Immature natural killer cell (primary cell): Measurements from ENCODE around the gene P2RX4. TPM values are rescaled to one million over a fixed set of nuclear protein-coding genes. Genes with fewer than 3 reads are reported as not detected.
A peak's percentile ranks its signal among the peaks of the same experiment; 100 is the strongest.
"Not testable (repeated sequence)": the region's sequence is repeated elsewhere in the genome, so short reads cannot be mapped to it uniquely, and the experiment has no call there.

ENCODE experiments used
- DNase-seq, 3 donors: peaks; one replicate each; pipeline ENCODE4 v3.0.0; 2022; ENCODE audit warnings: mixed read lengths in 1 of 3
- H3K27ac Mint-ChIP-seq, 6 donors: one replicate each; pipeline ENCODE4 v1.8.0; 2020; ENCODE audit warnings: mixed read lengths in 6 of 6, mild to moderate bottlenecking in 5 of 6, inconsistent platforms in 4 of 6, moderate library complexity in 3 of 6
- H3K27me3 Mint-ChIP-seq, 3 donors: one replicate each; pipeline ENCODE4 v1.8.0; 2020 to 2021; ENCODE audit warnings: low read depth in 3 of 3, mild to moderate bottlenecking in 3 of 3, mixed read lengths in 3 of 3, moderate library complexity in 3 of 3, inconsistent platforms in 1 of 3
- H3K36me3 Mint-ChIP-seq, 3 donors: one replicate each; pipeline ENCODE4 v1.8.0; 2020; ENCODE audit warnings: mixed read lengths in 3 of 3, inconsistent platforms in 2 of 3, mild to moderate bottlenecking in 2 of 3
- H3K4me1 Mint-ChIP-seq, 2 donors: one replicate each; pipeline ENCODE4 v1.8.0; 2020; ENCODE audit warnings: inconsistent platforms in 2 of 2, mild to moderate bottlenecking in 2 of 2, mixed read lengths in 2 of 2, moderate library complexity in 1 of 2
- H3K4me3 Mint-ChIP-seq, 5 donors: one replicate each; pipeline ENCODE4 v1.8.0; 2020; ENCODE audit warnings: mild to moderate bottlenecking in 5 of 5, mixed read lengths in 5 of 5, inconsistent platforms in 3 of 5, moderate library complexity in 3 of 5
- H3K9me3 Mint-ChIP-seq, 6 donors: one replicate each; pipeline ENCODE4 v1.8.0; 2020; ENCODE audit warnings: mild to moderate bottlenecking in 6 of 6, mixed read lengths in 6 of 6, inconsistent platforms in 4 of 6, moderate library complexity in 3 of 6
- polyA plus RNA-seq, 3 donors: library from polyadenylated mRNA; unstranded; fragments of 300-500 nt; fragmentation: Illumina TruSeq; gene quantifications; one replicate each; pipeline ENCODE4 v1.2.3, GENCODE V29; 2021

P2RX4 gene
- polyA plus RNA-seq, 3 donors from 2014 or later: 38.2 to 49.0 (median 47.7) TPM

DNA sequence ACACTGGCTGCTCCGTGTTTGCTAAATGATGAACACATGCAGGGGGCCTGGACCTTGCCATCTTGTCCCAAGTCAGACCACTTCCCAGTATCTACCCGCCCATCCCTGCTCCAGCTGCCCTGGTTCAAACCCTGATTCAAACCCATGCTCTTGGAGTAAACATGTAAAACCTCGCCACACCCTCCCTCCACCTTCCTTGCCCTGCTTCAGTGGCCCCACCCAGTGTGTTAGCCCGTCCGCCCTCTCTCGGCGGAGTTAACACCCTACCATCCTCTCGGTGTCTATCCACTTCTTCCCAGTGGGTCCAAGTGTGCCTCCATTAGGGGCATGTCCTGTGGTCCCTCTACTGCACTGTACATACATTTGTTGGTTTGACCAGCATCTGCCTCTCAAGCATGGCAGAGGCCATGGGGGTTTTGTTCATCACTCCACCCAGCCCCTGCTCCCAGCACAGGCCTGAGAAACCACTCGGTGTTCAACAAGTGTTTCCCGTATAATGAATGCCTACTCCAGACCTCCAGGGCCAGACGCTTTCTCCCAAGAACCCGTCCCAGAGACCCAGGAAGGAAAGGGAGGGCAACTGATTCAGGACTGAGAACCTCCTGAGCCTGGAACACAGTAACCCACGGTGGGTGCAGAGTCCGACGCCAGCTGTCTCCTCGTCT lies 37.1 kb downstream of the P2RX4 start:
- peaks cover 8 to 24% (median 19%) of the 10 kb centered on the region in 3 donors for H3K36me3 Mint-ChIP-seq
- no peak for DNase-seq
- H3K9me3 Mint-ChIP-seq: no peaks in the 10 kb centered on the region
- no peak overlapping the region for H3K4me3 Mint-ChIP-seq
- peak overlapping the region in 1 of 6 donors; percentile 15 for H3K27ac Mint-ChIP-seq
- no peaks in the 10 kb centered on the region for H3K4me1 Mint-ChIP-seq
- no peaks in the 10 kb centered on the region for H3K27me3 Mint-ChIP-seq

DNA sequence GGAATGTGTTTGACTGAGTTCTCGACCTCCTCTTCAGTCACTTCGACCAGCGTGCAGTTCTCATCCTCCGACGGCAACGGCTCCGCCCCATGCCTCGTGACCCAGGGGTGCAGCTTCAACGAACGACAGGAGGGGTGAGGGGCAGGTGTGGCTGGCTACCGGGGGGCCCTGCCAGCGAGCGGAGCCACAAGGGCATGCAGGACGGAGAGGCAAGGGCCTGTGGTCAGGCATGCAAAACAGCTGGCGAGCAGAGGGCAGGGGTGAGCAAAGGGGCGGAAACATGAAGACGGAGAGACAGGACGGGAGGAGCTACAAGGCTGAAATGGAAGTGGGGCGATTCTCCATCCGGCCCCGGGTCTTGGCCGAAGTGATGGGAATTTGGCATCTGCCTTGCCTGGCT lies 38.7 kb downstream of the P2RX4 start:
- Mint-ChIP-seq H3K36me3 (peaks cover 18 to 35% (median 26%) of the 10 kb centered on the region in 3 donors), H3K4me3 (no peak overlapping the region), H3K27me3 (no peaks in the 10 kb centered on the region), H3K9me3 (no peaks in the 10 kb centered on the region), H3K4me1 (no peaks in the 10 kb centered on the region), H3K27ac (no peak overlapping the region)
- DNase-seq: no peak

DNA sequence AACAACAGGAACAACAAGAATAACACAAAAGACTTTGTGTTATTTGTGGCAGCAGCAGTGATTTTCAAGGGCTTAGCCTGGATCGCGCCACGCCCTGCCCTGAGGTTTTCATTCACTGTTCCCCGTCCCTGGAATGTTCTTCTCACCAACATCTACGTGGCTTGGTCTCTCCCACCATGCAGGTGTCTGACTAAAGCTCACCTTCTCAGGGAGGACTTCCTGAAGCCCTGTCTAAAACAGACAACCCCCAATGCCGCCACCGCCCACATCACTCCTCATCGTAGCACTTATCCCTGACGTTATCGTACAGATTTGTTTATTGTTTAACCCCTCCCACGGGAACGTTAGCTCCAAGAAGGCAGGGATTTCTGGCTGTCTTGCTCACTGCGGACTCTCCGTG lies 40.4 kb downstream of the P2RX4 start:
- Mint-ChIP-seq H3K36me3 (peaks cover 22 to 36% (median 26%) of the 10 kb centered on the region in 3 donors), H3K4me3 (no peak overlapping the region), H3K27ac (no peak overlapping the region), H3K4me1 (no peaks in the 10 kb centered on the region), H3K9me3 (no peaks in the 10 kb centered on the region), H3K27me3 (no peaks in the 10 kb centered on the region)
- DNase-seq: no peak

DNA sequence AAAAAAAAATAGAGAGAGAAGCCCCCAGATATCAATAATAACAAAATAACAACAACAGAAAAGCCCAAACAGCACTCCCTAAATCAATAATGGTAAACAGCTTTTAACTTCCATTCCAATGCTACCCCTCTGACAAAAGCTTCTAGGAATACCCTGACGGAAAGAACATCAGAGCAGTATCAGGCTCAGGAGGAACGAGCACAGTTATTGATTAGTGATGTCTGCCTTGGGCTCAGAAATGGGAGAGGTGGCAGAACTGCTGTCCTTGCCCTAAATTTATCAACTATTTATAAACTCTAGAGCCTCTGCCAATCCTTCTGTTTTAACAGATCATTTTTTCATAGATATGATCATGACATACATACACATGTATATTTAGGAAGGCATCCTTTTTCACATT lies 41.9 kb downstream of the P2RX4 start:
- Mint-ChIP-seq H3K36me3 (peaks cover 25 to 45% (median 26%) of the 10 kb centered on the region in 3 donors), H3K27ac (peak overlapping the region in 1 of 6 donors; percentile 8)
- DNase-seq: no peak

DNA sequence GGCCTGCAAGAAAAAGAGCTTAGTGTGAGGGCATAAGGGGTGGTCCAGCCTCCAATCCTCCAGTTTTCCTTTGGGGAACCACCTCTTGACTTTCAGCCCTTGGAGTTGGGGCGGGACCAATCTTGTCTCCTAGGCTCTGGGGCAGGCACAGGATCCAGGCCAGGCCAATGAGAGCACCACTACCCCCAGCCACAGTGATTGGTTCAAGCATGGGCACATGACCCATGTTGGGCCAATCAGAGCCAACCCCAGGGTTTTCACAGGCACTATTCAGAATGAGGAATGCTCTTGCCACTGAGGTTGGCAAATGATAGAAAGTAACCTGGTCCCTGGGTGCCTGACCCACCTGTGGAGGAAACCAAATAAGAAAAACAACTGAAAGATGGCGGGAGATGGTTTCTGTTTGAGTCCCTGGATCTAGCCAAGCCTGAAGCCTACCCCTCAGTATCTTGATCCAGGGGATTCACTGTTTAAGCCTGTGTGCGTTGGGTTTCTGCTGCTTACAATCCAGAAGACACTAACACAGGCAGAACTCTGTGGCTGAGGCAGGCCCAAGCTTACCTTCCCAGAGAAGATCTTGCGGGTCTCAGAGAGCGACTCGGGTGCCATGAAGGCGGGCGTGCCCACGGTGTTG lies 42.9 kb downstream of the P2RX4 start:
- peak overlapping the region in 1 of 6 donors; percentile 22 for H3K27ac Mint-ChIP-seq

More for the DNA sequence above, 41.9 kb downstream of the P2RX4 start:
- H3K4me3 Mint-ChIP-seq: no peak overlapping the region
- H3K9me3 Mint-ChIP-seq: no peaks in the 10 kb centered on the region
- no peaks in the 10 kb centered on the region for H3K4me1 Mint-ChIP-seq
- H3K27me3 Mint-ChIP-seq: no peaks in the 10 kb centered on the region

DNA sequence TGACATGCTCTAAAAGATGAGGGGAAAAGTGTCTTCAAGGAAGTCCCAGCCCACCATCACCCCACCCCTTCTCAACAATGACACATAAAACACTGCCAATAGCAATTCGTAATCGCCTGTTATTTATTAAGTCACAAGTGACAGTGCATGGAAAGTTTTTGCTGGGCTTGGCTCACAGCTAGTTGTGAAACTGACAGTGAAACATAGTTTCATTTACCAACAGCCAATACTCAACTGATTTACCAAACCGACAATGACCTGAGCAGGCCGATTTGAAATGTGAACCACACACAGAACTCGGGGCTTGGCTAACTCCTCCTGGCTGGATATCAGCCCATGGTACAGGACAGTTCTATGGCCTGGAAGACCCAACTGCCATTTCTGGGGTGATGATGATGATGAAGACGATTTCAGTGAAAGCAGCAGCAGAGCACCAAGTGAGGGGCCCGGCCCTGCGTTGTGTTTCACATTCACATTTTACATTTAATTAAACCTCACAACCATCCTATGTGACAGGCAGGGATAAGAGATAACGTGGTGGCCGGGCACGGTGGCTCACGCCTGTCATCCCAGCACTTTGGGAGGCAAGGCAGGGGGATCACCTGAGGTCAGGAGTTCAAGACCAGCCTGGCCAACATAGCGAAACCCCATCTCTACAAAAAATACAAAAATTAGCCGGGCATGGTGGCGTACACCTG lies 43.9 kb downstream of the P2RX4 start:
- Mint-ChIP-seq H3K9me3 (no peaks in the 10 kb centered on the region), H3K4me3 (no peak overlapping the region), H3K36me3 (peaks cover 22 to 39% (median 25%) of the 10 kb centered on the region in 3 donors), H3K27ac (peak overlapping the region in 1 of 6 donors; percentile 55), H3K27me3 (no peaks in the 10 kb centered on the region), H3K4me1 (no peaks in the 10 kb centered on the region)
- DNase-seq: no peak

More for the DNA sequence above, 42.9 kb downstream of the P2RX4 start:
- H3K4me1 Mint-ChIP-seq: no peaks in the 10 kb centered on the region
- no peaks in the 10 kb centered on the region for H3K27me3 Mint-ChIP-seq
- no peak for DNase-seq
- H3K4me3 Mint-ChIP-seq: no peak overlapping the region
- peaks cover 22 to 40% (median 25%) of the 10 kb centered on the region in 3 donors for H3K36me3 Mint-ChIP-seq
- no peaks in the 10 kb centered on the region for H3K9me3 Mint-ChIP-seq

DNA sequence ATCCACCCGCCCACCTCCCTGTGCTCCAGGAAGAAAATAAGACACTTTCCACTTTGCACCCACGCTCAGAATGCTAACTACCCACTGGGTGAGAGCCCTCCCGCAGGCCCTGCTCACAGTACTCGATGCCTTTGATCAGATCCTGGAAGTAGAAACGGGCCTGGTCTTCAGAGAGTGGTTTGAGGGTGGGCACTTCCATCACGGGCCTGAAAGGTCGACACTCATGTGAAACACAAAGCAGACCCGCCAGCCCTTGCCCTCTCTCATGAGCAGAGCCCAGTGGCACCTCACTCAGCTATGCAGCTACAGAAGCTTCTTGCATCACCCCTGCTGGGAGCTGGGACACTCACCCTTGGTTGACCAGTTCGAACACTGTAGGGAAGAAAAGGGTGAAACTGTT lies 45.5 kb downstream of the P2RX4 start:
- Mint-ChIP-seq H3K4me3 (no peak overlapping the region), H3K36me3 (peaks cover 21 to 39% (median 26%) of the 10 kb centered on the region in 3 donors), H3K27ac (peak overlapping the region in 2 of 6 donors; percentile 19 to 56), H3K9me3 (no peaks in the 10 kb centered on the region), H3K4me1 (no peaks in the 10 kb centered on the region), H3K27me3 (peaks cover 0 to 2% (median 0%) of the 10 kb centered on the region in 3 donors)
- no peak for DNase-seq

DNA sequence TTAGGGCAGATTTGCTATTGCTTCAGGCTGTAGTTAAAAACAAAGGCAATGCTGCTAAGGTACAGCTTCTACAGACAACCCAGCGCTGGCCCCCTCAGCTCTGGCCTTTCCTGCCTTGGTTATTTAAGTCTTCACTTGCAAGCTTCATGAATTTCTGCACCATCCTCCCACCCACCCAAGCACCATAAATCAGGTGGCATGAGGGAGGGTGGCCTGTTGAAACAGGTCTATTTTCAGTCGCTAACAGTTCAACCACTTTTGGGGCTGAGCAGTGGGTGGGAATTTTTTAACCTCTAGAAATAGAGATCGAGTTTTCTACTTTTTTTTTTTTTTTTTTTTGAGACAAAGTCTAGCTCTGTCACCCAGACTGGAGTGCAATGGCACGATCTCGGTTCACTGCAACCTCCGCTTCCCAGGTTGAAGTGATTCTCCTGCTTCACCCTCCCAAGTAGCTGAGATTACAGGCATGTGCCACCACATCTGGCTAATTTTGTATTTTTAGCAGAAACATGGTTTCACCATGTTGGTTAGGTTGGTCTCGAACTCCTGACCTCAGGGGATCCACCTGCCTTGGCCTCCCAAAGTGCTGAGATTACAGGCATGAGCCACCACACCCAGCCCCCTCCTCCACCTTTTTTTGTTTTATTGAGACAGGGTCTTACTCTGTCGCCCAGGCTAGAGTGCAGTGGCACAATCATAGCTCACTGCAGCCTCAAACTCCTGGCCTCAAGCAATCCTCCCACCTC lies 47.9 kb downstream of the P2RX4 start:
- DNase-seq, H3K4me3 Mint-ChIP-seq, H3K27me3 Mint-ChIP-seq, H3K9me3 Mint-ChIP-seq, H3K4me1 Mint-ChIP-seq: not testable (repeated sequence)
- H3K27ac Mint-ChIP-seq: peak overlapping the region in 2 of 6 donors; percentile 39 to 76
- H3K36me3 Mint-ChIP-seq: peaks cover 15 to 40% (median 24%) of the 10 kb centered on the region in 3 donors

DNA sequence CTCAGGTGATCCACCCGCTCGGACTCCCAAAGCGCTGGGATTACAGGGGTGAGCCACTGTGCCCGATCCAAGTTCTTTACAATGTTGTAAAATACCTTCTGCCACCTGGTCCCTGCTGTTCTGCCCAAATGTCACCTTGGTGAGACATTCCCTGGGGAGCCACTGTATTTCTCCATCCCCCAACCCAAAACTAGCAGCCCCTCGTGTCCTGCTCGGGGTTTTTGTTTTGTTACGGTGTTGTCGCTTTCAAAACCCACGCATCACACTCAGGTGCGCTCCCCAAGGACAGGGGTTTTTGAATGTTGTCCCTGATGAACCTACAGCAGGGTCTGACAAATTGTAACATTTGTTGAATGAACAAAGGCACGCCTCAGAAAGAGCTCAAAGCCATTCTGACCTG lies 49.1 kb downstream of the P2RX4 start:
- Mint-ChIP-seq H3K27ac (no peak overlapping the region), H3K36me3 (peaks cover 8 to 33% (median 17%) of the 10 kb centered on the region in 3 donors), H3K4me3 (no peak overlapping the region), H3K4me1 (no peaks in the 10 kb centered on the region), H3K9me3 (no peaks in the 10 kb centered on the region), H3K27me3 (peaks cover 0 to 2% (median 0%) of the 10 kb centered on the region in 3 donors)
- no peak for DNase-seq

DNA sequence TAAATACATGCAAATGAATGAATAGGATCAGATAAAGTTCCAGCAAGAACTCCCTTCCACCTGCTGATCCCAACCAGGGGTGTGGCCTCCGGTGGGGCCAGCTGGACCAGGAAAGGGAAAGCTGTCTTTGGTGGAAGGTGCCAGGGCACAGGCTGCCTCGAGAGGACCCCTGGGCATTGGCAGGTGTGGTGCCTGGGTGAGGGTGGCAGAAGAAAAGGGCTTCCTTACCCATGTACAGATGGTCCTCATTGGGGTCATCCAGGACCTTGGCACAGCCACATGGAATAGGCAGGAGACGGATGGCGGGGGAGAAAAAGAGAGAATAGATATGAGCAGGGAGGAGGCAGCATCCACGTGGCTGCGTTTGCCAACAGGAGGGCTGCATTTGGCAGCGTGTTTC lies 50.2 kb downstream of the P2RX4 start:
- Mint-ChIP-seq H3K36me3 (peaks cover 12 to 33% (median 17%) of the 10 kb centered on the region in 3 donors), H3K9me3 (no peaks in the 10 kb centered on the region), H3K27ac (no peak overlapping the region), H3K4me3 (no peak overlapping the region), H3K27me3 (peaks cover 0 to 2% (median 0%) of the 10 kb centered on the region in 3 donors), H3K4me1 (no peaks in the 10 kb centered on the region)
- no peak for DNase-seq

DNA sequence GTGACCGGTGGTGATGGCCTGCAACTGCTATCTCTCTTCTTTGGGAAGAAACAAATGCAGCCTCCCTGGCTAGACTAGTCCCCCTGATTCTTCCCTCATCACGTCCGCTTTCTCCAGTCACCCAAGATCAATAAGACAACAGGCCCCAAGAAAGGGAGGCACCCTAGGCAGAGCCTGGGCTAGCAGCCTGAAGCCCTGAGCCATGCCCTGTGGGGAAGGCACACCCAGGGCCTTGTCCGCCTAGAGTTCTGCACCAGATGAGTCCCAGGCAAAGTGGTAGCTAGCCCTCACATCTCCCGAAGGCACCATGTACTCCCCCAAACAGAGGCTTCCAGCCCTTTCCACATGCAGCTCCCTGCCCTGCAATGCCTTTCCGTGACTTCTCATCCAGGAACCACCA lies 51.5 kb downstream of the P2RX4 start:
- Mint-ChIP-seq H3K9me3 (no peaks in the 10 kb centered on the region), H3K36me3 (peaks cover 16 to 31% (median 18%) of the 10 kb centered on the region in 3 donors), H3K4me1 (no peaks in the 10 kb centered on the region), H3K27me3 (peaks cover 0 to 2% (median 0%) of the 10 kb centered on the region in 3 donors), H3K27ac (peak overlapping the region in 3 of 6 donors; percentile 21 to 46 (median 44)), H3K4me3 (no peak overlapping the region)
- DNase-seq: no peak

DNA sequence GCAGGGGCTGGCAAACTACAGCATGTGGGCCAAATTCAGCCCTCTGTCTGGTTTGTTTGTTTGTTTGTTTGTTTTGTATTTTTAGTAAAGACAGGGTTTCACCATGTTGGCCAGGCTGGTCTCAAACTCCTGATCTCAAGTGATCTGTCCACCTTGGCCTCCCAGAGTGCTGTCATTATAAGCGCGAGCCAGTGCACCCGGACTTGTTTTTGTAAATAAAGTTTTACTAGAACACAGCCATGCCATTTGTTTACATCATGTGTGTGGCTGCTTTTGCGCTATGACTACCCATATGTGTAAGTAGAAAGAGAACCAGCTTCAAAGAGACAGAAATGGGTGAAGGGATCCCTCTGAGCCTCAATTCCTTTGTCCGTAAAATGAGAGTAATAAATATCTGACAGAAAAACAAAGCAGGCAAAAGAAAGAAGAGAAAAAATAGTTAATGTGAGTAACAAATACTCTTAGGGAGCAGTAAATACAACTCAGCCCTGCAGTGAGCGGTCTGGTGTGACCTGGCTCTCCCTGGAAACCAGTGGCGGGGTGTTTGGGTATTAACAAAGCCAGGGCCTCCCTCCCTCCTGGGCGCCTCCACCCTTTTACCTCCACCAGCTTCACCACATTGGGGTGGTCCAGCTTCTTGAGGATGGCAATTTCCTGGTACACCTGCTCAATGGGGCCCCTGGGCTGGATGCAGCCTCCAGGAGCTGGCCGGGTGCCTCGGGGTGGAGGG lies 53.4 kb downstream of the P2RX4 start:
- DNase-seq: no peak
- H3K27ac Mint-ChIP-seq: no peak overlapping the region
- peaks cover 0 to 2% (median 0%) of the 10 kb centered on the region in 3 donors for H3K27me3 Mint-ChIP-seq
- no peaks in the 10 kb centered on the region for H3K4me1 Mint-ChIP-seq
- H3K4me3 Mint-ChIP-seq: no peak overlapping the region
- H3K9me3 Mint-ChIP-seq: no peaks in the 10 kb centered on the region
- H3K36me3 Mint-ChIP-seq: peaks cover 14 to 26% (median 21%) of the 10 kb centered on the region in 3 donors

DNA sequence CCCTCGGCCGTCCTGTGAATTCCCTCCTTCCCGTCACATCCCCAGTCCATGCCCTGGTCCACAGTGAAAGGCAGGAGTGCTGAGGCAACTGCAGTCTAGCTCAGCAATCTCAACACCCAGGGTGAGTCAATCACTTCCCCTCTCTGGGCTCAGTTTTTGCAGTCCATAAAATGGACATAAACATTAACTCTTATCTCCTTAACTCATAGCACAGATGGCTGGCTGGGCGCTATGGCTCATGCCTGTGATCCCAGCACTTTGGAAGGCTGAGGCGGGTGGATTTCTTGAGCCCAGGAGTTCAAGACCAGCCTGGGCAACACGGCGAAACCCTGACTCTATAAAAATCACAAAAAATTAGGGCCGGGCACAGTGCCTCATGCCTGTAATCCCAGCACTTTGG lies 54.2 kb downstream of the P2RX4 start:
- no peaks in the 10 kb centered on the region for H3K9me3 Mint-ChIP-seq
- H3K36me3 Mint-ChIP-seq: peaks cover 14 to 26% (median 21%) of the 10 kb centered on the region in 3 donors
- H3K4me1 Mint-ChIP-seq: no peaks in the 10 kb centered on the region
- H3K27ac Mint-ChIP-seq: no peak overlapping the region
- H3K27me3 Mint-ChIP-seq: peaks cover 0 to 2% (median under 1%) of the 10 kb centered on the region in 3 donors
- no peak for DNase-seq
- no peak overlapping the region for H3K4me3 Mint-ChIP-seq
